ENCODE measurements around the gene TFEB.

- no peak for TF ChIP-seq CTCF (IDR thresholded peaks at IDR 0.05 in 8 of 11, conservative IDR thresholded peaks at IDR 0.05 in 3 of 11)
- no peak for TF ChIP-seq POLR2A (IDR thresholded peaks at IDR 0.05)
These were observed 86.5 kb downstream of the TFEB start for GRCh38 chr6:41648921-41649320.

All from spleen (tissue), 7 donors.